Trophoblast cell (in vitro differentiated cells and primary cell): ENCODE data around the gene INSIG1.

ENCODE experiments used
- DNase-seq, 2 donors: peaks; one replicate each; pipeline ENCODE4 v3.0.0-alpha.2; 2016
- H2AFZ ChIP-seq: 2 replicates; pipeline ENCODE4 v1.6.1; 2013; ENCODE audit warnings: low read length, moderate library complexity, mild to moderate bottlenecking; ENCODE audit not compliant: insufficient read depth, poor library complexity
- H2AK5ac ChIP-seq: 2 replicates; pipeline ENCODE4 v1.6.1; 2013; ENCODE audit warnings: mild to moderate bottlenecking, low read length
- H2BK120ac ChIP-seq: 2 replicates; pipeline ENCODE4 v1.6.1; 2013; ENCODE audit warnings: low read length, mild to moderate bottlenecking, moderate library complexity; ENCODE audit not compliant: insufficient read depth, poor library complexity
- H2BK12ac ChIP-seq: 2 replicates; pipeline ENCODE4 v1.6.1; 2013; ENCODE audit warnings: mild to moderate bottlenecking, low read length, moderate library complexity
- H2BK5ac ChIP-seq: 2 replicates; pipeline ENCODE4 v1.6.1; 2013; ENCODE audit warnings: low read length, low read depth, moderate library complexity, mild to moderate bottlenecking; ENCODE audit not compliant: poor library complexity
- H3K14ac ChIP-seq: 2 replicates; pipeline ENCODE4 v1.6.1; 2013; ENCODE audit warnings: mild to moderate bottlenecking, low read length
- H3K18ac ChIP-seq: 2 replicates; pipeline ENCODE4 v1.6.1; 2013; ENCODE audit warnings: mild to moderate bottlenecking, low read length
- H3K23ac ChIP-seq: 2 replicates; pipeline ENCODE4 v1.6.1; 2013; ENCODE audit warnings: low read length
- H3K27ac ChIP-seq: 2 replicates; pipeline ENCODE4 v1.5.1; 2013; ENCODE audit warnings: low read depth, mild to moderate bottlenecking, inconsistent platforms, low read length, moderate library complexity
- H3K27me3 ChIP-seq: 2 replicates; pipeline ENCODE4 v1.6.1; 2013; ENCODE audit warnings: inconsistent platforms, mild to moderate bottlenecking, low read length, moderate library complexity; ENCODE audit not compliant: insufficient read depth
- H3K36me3 ChIP-seq, 2 experiments: 1 replicate in 1 of 2; 2 replicates in 1 of 2; pipeline ENCODE4 v1.6.1; 2013; ENCODE audit warnings: low read length in 2 of 2, mild to moderate bottlenecking in 2 of 2, moderate library complexity in 1 of 2; ENCODE audit not compliant: insufficient read depth in 2 of 2, control insufficient read depth in 1 of 2
- H3K4ac ChIP-seq: 2 replicates; pipeline ENCODE4 v1.6.1; 2013; ENCODE audit warnings: low read depth, mild to moderate bottlenecking, low read length, moderate library complexity
- H3K4me1 ChIP-seq, 2 experiments: 1 replicate in 1 of 2; 2 replicates in 1 of 2; pipeline ENCODE4 v1.6.1; 2013; ENCODE audit warnings: low read length in 2 of 2, mild to moderate bottlenecking in 2 of 2, moderate library complexity in 1 of 2; ENCODE audit not compliant: insufficient read depth in 2 of 2, control insufficient read depth in 1 of 2
- H3K4me2 ChIP-seq: 2 replicates; pipeline ENCODE4 v1.6.1; 2013; ENCODE audit warnings: inconsistent platforms, mild to moderate bottlenecking, low read length, moderate library complexity
- H3K4me3 ChIP-seq: 2 replicates; pipeline ENCODE4 v1.5.1; 2013; ENCODE audit warnings: mild to moderate bottlenecking, low read depth, low read length, inconsistent platforms
- H3K79me1 ChIP-seq: one replicate; pipeline ENCODE4 v1.6.1; 2013; ENCODE audit warnings: low read length
- H3K79me2 ChIP-seq: 2 replicates; pipeline ENCODE4 v1.6.1; 2013; ENCODE audit warnings: low read length, mild to moderate bottlenecking; ENCODE audit not compliant: control insufficient read depth, insufficient read depth, poor library complexity
- H3K9ac ChIP-seq: 2 replicates; pipeline ENCODE4 v1.6.1; 2013; ENCODE audit warnings: mild to moderate bottlenecking, low read length
- H3K9me3 ChIP-seq: 2 replicates; pipeline ENCODE4 v1.6.1; 2013; ENCODE audit warnings: low read depth, mild to moderate bottlenecking, control low read depth, inconsistent platforms, low read length; ENCODE audit not compliant: insufficient read depth
- H4K12ac ChIP-seq: 2 replicates; pipeline ENCODE4 v1.6.1; 2013; ENCODE audit warnings: low read depth, mild to moderate bottlenecking, low read length, moderate library complexity
- H4K8ac ChIP-seq: 2 replicates; pipeline ENCODE4 v1.6.1; 2013; ENCODE audit warnings: low read depth, mild to moderate bottlenecking, low read length, moderate library complexity
- H4K91ac ChIP-seq: one replicate; pipeline ENCODE4 v1.6.1; 2013; ENCODE audit warnings: low read depth, mild to moderate bottlenecking, low read length, moderate library complexity
- WGBS: extraction: QIAGEN DNeasy Blood & Tissue Kit; methylation state at CpG from one replicate; pipeline ENCODE4 v1.1.7; 2013; ENCODE audit warnings: missing lambda C conversion rate; ENCODE audit not compliant: insufficient read length, insufficient coverage; ENCODE audit errors: extremely low coverage; 5-methylcytosine and 5-hydroxymethylcytosine counted together

Gene INSIG1

DNA sequence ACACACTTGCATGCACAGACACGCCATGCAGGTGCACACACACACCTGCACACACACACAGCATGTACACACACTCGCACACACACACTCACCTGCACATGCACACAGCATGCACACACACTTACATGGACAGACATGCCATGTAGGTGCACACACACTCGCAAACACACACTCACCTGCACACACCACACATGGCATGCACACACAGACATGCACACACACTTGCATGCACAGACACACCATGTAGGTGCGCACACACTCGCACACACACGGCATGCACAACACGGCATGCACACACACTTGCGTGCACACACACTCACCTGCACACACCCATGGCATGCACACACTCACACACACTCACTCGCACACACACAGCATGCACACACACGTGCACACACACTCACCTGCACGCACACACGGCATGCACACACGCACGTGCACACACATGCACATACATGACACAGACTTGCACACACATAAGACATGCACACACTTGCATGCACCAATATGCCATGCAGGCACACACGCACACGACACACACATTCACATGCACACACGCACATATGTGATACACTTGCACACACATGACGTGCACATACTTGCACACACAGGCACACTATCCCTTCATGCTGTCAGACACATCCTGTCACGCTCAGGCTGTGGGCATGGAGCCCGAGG is 56.8 kb downstream of the INSIG1 start:
- no peak overlapping the region for H2BK12ac ChIP-seq
- no peak overlapping the region for H4K91ac ChIP-seq
- no peaks in the 10 kb centered on the region for H3K36me3 ChIP-seq
- no peak overlapping the region for H3K14ac ChIP-seq
- WGBS, result no CpG with 5 or more reads among the region's 20 CpGs
- no peaks in the 10 kb centered on the region for H3K79me1 ChIP-seq
- peak overlapping the region; percentile 53 for H3K4me3 ChIP-seq
- H3K79me2 ChIP-seq, result no peaks in the 10 kb centered on the region
- H3K4ac ChIP-seq, result no peak overlapping the region
- no peak overlapping the region for H2BK120ac ChIP-seq
- DNase-seq, result no peak
- H3K18ac ChIP-seq, result no peak overlapping the region
- H4K12ac ChIP-seq, result no peak overlapping the region
- no peak overlapping the region for H3K27ac ChIP-seq
- no peak overlapping the region for H2AFZ ChIP-seq
- no peak overlapping the region for H3K9ac ChIP-seq
- H3K4me2 ChIP-seq, result no peak overlapping the region
- no peaks in the 10 kb centered on the region for H3K27me3 ChIP-seq
- H3K4me1 ChIP-seq, result no peaks in the 10 kb centered on the region
- peaks cover 6% of the 10 kb centered on the region for H3K9me3 ChIP-seq
- H2BK5ac ChIP-seq, result no peak overlapping the region
- H2AK5ac ChIP-seq, result no peak overlapping the region
- no peak overlapping the region for H4K8ac ChIP-seq
- H3K23ac ChIP-seq, result no peak overlapping the region

DNA sequence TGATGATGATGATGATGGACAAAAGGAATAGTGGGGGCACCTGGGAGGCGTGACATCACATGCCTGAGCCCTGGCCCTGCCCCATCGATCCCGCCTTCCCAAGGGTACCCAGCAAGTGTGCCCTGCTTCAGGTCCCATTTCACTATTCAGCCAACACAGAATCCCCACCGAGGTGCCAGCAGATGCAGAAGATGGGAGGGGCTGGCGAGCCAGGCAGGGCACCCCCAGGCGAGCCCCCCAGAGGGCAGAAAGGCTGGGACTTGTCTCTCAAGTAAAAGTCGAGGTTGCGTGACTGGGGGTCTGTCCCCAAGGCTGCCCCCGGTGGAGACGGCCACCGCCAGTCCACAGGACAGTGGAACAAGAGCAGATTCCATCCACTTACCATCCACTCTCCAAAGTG is 57.5 kb downstream of the INSIG1 start:
- Histone ChIP-seq H3K4ac (no peak overlapping the region), H3K36me3 (no peaks in the 10 kb centered on the region), H2BK12ac (no peak overlapping the region), H2BK120ac (no peak overlapping the region), H3K18ac (no peak overlapping the region), H3K4me3 (no peak overlapping the region), H4K8ac (no peak overlapping the region), H3K79me1 (no peaks in the 10 kb centered on the region), H2AK5ac (no peak overlapping the region), H3K27ac (no peak overlapping the region), H3K14ac (no peak overlapping the region), H3K23ac (no peak overlapping the region), H3K4me1 (no peaks in the 10 kb centered on the region), H3K9me3 (peaks cover 6% of the 10 kb centered on the region), H2AFZ (no peak overlapping the region), H4K91ac (no peak overlapping the region), H3K4me2 (no peak overlapping the region), H3K79me2 (no peaks in the 10 kb centered on the region), H3K27me3 (no peaks in the 10 kb centered on the region), H3K9ac (no peak overlapping the region), H4K12ac (no peak overlapping the region), H2BK5ac (no peak overlapping the region)
- no CpG with 5 or more reads among the region's 11 CpGs for WGBS
- DNase-seq, result no peak

DNA sequence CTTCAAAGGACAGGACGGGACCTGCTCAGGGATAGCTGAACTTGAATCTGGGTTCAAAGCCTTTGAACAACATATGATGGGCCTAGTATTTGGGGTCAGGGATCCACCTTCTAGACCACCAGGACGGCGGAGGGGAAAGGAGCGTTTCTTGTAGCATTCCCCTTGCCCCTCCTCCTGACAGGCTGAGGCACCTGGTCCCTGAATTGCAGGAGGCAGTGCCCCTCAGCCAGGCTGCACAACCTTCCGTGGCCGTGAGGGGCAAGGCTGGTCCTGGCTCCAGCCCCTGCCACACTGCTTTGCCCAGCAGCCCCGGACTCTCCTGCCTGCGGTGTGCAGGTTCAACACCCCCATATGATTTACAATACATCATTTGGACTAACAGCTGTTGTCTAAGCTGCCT is 58.1 kb downstream of the INSIG1 start:
- no peaks in the 10 kb centered on the region for H3K4me1 ChIP-seq
- no peak overlapping the region for H4K91ac ChIP-seq
- H3K4ac ChIP-seq, result no peak overlapping the region
- WGBS, result no CpG with 5 or more reads among the region's 8 CpGs
- no peak overlapping the region for H4K8ac ChIP-seq
- no peak overlapping the region for H3K14ac ChIP-seq
- no peak overlapping the region for H3K4me2 ChIP-seq
- H3K27me3 ChIP-seq, result no peaks in the 10 kb centered on the region
- H3K36me3 ChIP-seq, result no peaks in the 10 kb centered on the region
- no peaks in the 10 kb centered on the region for H3K79me1 ChIP-seq
- H2AFZ ChIP-seq, result no peak overlapping the region
- H2BK12ac ChIP-seq, result no peak overlapping the region
- no peak overlapping the region for H2AK5ac ChIP-seq
- H3K18ac ChIP-seq, result no peak overlapping the region
- H3K27ac ChIP-seq, result no peak overlapping the region
- H3K4me3 ChIP-seq, result no peak overlapping the region
- peaks cover 6% of the 10 kb centered on the region for H3K9me3 ChIP-seq
- H3K23ac ChIP-seq, result no peak overlapping the region
- DNase-seq, result no peak
- H3K79me2 ChIP-seq, result no peaks in the 10 kb centered on the region
- no peak overlapping the region for H2BK120ac ChIP-seq
- H3K9ac ChIP-seq, result no peak overlapping the region
- no peak overlapping the region for H4K12ac ChIP-seq
- H2BK5ac ChIP-seq, result no peak overlapping the region

DNA sequence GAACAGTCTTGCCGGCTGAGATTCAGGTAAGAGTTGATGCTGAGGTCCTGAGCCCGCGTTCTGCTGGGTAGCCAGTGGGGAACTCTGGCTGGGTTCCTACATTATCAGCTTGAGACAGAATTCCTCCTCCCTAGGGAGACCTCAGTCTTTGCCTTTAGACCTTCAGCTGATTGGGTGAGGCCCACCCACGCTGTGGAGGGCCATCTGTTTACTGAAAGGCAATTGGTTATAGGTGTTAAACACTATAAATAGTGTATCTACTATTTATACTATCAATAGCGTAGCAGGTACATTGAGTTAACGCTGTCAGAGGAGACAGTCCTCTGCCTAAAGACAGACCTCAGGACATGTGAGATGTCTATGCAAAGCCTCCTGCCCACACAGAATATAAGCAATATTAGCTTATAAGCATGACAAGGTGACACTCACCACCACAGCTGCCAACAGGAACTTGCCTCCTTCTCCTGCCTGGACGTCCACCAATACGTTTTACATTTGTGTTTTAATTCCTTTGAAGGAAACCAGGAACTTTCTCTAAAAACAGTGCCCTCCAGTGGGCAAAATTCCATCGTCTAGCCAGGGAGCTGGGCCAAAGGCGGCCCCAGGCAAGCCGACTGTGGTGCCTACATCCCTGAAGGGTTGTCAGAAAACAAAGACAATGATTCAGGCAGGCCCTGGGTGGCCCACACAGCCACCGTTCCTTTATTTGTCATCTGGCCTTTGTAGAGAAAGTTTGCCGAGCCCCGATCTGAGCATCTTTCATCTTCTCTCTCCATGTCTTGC is 58.8 kb downstream of the INSIG1 start:
- Histone ChIP-seq H2BK5ac (no peak overlapping the region), H3K23ac (no peak overlapping the region), H2AFZ (no peak overlapping the region), H3K9ac (no peak overlapping the region), H4K8ac (no peak overlapping the region), H3K9me3 (peaks cover 6% of the 10 kb centered on the region), H3K27ac (no peak overlapping the region), H4K91ac (no peak overlapping the region), H2BK120ac (no peak overlapping the region), H3K36me3 (no peaks in the 10 kb centered on the region), H2AK5ac (no peak overlapping the region), H3K79me2 (no peaks in the 10 kb centered on the region), H3K4ac (no peak overlapping the region), H4K12ac (no peak overlapping the region), H2BK12ac (no peak overlapping the region), H3K18ac (no peak overlapping the region), H3K27me3 (no peaks in the 10 kb centered on the region), H3K4me1 (no peaks in the 10 kb centered on the region), H3K4me3 (no peak overlapping the region), H3K79me1 (no peaks in the 10 kb centered on the region), H3K14ac (no peak overlapping the region), H3K4me2 (no peak overlapping the region)
- no CpG with 5 or more reads among the region's 14 CpGs for WGBS
- DNase-seq, result peak in 1 of 2 donors; percentile 75
